Muscle layer of duodenum (tissue), 2 donors: ENCODE data around the gene DBI.
"Not testable (repeated sequence)": the region's sequence is repeated elsewhere in the genome, so short reads cannot be mapped to it uniquely, and the experiment has no call there.

Source experiments
- H3K27ac ChIP-seq: one replicate; pipeline ENCODE4 v1.7.0; 2013; ENCODE audit warnings: mild to moderate bottlenecking, low read length
- H3K27me3 ChIP-seq: one replicate; pipeline ENCODE4 v1.7.0; 2013; ENCODE audit warnings: low read depth, mild to moderate bottlenecking, control low read depth, low read length
- H3K36me3 ChIP-seq, 2 donors: one replicate each; pipeline ENCODE4 v1.7.0; 2013; ENCODE audit warnings: low read length in 2 of 2, control low read depth in 1 of 2, mild to moderate bottlenecking in 1 of 2; ENCODE audit not compliant: insufficient read depth in 2 of 2, control insufficient read depth in 1 of 2
- H3K4me1 ChIP-seq, 2 donors: one replicate each; pipeline ENCODE4 v1.7.0; 2013; ENCODE audit warnings: low read length in 2 of 2, mild to moderate bottlenecking in 2 of 2, control low read depth in 1 of 2, moderate library complexity in 1 of 2; ENCODE audit not compliant: insufficient read depth in 2 of 2, control insufficient read depth in 1 of 2
- H3K4me3 ChIP-seq, 2 donors: one replicate each; pipeline ENCODE4 v1.7.0; 2013; ENCODE audit warnings: low read length in 2 of 2, low read depth in 1 of 2, mild to moderate bottlenecking in 1 of 2
- H3K9me3 ChIP-seq, 2 donors: one replicate each; pipeline ENCODE4 v1.7.0; 2013; ENCODE audit warnings: low read length in 2 of 2, control low read depth in 1 of 2, mild to moderate bottlenecking in 1 of 2; ENCODE audit not compliant: control insufficient read depth in 1 of 2
- donor health status: healthy.

Gene DBI

DNA sequence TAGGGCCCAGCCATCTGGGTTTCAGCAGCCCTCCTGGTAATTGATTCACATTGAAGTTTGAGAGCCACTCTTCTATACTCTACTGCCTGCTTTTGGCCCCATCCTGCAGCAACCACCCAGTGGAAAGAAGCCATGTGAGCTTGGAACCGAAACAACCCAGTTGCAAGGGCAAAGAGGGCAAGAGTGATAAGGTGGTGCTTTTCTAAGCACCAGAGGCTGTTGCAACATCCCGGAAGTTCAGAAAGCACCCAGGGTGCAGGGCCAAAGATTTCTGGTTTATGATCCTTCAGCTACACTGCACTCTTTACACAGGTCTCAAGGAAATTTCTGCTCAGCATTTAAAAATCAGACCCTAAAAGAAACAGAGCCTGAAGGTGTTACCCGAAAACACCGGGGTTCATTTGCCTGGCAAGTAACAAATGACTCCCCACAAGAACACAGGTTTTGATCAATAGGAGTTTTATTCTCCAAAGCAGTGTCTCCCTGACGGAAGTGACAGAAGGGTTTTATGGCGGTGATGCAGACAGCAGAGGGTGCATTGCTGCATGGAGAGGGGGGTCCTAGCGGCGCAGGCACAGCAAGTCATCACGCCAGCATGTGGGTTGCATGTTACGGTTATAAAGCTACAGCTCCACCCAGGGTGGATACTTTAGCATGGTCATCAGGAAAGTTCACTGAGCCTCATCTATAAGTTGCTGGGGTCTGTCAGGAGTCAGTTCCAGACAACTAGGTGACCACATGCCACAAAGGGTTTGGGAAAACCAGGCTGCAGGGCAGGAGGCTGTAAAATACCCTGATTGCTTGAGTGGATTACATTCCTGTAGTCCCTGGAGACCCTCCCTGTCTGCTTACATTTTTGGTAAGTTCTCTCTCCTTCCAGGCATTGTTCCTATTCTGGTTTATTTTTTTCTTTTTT lies 36.1 kb downstream of the DBI start:
- H3K27ac ChIP-seq = no peak overlapping the region
- no peak overlapping the region for H3K4me3 ChIP-seq
- H3K9me3 ChIP-seq = peaks cover 3% of the 10 kb centered on the region in 2 donors
- H3K4me1 ChIP-seq = no peaks in the 10 kb centered on the region
- H3K27me3 ChIP-seq = no peaks in the 10 kb centered on the region
- H3K36me3 ChIP-seq = no peaks in the 10 kb centered on the region

GRCh38 chr2:119403618-119404017 lies 36.8 kb downstream of the DBI start:
- not testable (repeated sequence) for H3K27me3 ChIP-seq, H3K4me3 ChIP-seq, H3K9me3 ChIP-seq, H3K36me3 ChIP-seq, H3K4me1 ChIP-seq, H3K27ac ChIP-seq

DNA sequence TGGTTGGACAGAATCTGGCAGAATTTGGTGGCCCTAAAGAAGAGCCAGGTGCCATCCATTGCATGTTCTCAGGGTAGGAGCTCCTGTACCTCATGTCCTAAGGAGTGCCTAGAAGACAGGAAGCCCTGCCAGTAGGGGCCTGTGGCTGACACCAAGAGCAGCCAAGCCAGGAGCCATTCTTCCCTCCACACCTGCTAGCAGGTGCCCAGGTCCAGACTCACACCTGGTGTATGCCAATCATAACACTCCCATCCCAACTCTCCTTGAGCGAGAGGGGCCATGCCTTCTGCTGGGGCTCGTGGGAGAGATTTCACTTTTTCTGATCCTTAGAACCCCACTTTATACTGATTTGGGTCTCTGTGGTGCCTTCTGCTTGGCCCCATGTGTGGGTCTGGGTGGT lies 38.4 kb downstream of the DBI start:
- Histone ChIP-seq H3K36me3 (no peaks in the 10 kb centered on the region), H3K4me1 (no peaks in the 10 kb centered on the region), H3K9me3 (peaks cover 3% of the 10 kb centered on the region in 2 donors), H3K27me3 (no peaks in the 10 kb centered on the region), H3K4me3 (no peak overlapping the region), H3K27ac (no peak overlapping the region)

DNA sequence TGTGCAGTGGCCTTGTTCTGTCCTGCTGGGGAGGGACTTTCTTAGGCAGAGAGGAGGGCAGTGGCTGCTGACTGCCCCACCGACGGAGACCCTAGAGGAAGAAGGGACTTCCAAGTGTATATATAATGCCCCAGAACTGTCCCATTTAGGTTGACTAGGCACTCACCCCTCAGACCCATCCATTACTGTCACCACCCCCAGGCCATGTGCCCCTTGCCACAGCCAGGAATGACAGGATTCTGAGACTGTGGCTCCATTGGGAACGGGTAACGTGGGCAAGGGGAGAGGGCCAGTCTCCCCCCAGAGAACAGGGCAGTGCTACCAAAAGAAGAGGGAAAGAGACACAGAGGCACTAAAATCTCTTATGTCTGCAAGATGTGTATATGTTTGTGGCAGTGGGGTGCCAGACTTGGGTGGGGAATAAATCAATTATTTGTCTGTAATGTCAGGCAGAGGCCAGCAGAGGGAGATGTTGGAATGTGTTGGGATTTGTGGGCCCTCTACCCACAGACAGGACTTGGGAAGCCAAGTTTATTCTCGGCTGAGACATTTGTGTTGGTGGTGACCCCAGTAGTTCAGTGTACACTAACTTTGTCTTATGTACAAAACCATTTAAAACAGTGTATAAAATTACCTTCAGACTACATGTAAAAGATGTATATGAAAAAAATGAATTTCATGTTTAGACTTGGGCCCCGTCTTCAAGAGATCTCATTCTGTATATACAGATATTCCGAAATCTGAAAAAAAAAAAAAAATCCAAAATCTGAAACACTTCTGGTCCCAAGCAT lies 40.8 kb downstream of the DBI start:
- H3K4me1 ChIP-seq = no peaks in the 10 kb centered on the region
- no peaks in the 10 kb centered on the region for H3K36me3 ChIP-seq
- no peak overlapping the region for H3K27ac ChIP-seq

DNA sequence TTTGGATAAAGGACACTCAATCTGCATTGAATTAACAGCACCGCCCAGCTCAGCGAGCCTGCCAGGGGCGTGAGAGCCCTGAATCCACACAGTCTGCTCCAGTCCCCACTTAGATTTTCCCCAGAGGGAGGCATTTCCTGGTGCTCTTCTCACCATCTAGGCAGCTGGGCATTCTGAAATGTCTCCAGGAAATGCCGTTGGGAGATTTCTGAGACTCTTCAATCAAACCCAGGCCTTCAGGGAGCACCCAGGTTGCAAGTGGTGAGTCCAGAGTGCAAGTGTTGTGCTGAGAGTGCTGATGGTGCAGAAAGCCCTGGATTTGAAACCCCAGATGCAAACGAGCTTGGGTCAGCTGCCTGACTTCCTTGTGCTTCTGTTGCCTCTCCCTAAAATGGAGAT lies 41.4 kb downstream of the DBI start:
- Histone ChIP-seq H3K27me3 (no peaks in the 10 kb centered on the region), H3K27ac (no peak overlapping the region), H3K4me3 (no peak overlapping the region), H3K36me3 (no peaks in the 10 kb centered on the region), H3K9me3 (peaks cover 3% of the 10 kb centered on the region in 2 donors), H3K4me1 (no peaks in the 10 kb centered on the region)

More for the DNA sequence above, 40.8 kb downstream of the DBI start:
- H3K4me3 ChIP-seq = no peak overlapping the region
- H3K27me3 ChIP-seq = no peaks in the 10 kb centered on the region
- H3K9me3 ChIP-seq = peaks cover 3% of the 10 kb centered on the region in 2 donors

DNA sequence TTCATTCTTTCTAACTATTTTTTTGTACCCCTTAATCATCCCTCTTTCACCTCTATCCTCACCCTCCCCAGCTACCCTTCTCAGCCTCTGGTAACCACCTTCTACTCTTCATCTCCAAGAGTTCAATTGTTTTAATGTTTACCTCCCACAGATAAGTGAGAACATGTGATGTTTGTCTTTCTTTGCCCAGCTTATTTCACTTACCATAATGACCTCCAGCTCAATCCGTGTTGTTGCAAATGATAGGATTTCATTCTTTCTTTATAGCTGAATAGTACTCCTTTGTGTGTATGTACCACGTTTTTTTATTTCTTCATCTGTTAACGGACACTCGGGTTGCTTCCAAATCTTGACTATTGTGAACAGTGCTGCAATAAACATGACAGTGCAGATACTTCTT lies 42.7 kb downstream of the DBI start:
- Histone ChIP-seq H3K27ac (no peak overlapping the region), H3K4me3 (no peak overlapping the region), H3K4me1 (no peaks in the 10 kb centered on the region), H3K36me3 (no peaks in the 10 kb centered on the region), H3K9me3 (peaks cover 3 to 5% of the 10 kb centered on the region in 2 donors), H3K27me3 (no peaks in the 10 kb centered on the region)

- H3K27ac ChIP-seq = no peak overlapping the region
- H3K36me3 ChIP-seq = no peaks in the 10 kb centered on the region
- H3K27me3 ChIP-seq = no peaks in the 10 kb centered on the region
Observed at GRCh38 chr2:119414894-119415293, 48.1 kb downstream of the DBI start.

GRCh38 chr2:119415630-119416029 lies 48.9 kb downstream of the DBI start:
- no peak overlapping the region for H3K4me3 ChIP-seq

More at GRCh38 chr2:119414894-119415293, 48.1 kb downstream of the DBI start:
- Histone ChIP-seq H3K4me3 (no peak overlapping the region), H3K4me1 (no peaks in the 10 kb centered on the region), H3K9me3 (peaks cover 0 to 8% of the 10 kb centered on the region in 2 donors)

DNA sequence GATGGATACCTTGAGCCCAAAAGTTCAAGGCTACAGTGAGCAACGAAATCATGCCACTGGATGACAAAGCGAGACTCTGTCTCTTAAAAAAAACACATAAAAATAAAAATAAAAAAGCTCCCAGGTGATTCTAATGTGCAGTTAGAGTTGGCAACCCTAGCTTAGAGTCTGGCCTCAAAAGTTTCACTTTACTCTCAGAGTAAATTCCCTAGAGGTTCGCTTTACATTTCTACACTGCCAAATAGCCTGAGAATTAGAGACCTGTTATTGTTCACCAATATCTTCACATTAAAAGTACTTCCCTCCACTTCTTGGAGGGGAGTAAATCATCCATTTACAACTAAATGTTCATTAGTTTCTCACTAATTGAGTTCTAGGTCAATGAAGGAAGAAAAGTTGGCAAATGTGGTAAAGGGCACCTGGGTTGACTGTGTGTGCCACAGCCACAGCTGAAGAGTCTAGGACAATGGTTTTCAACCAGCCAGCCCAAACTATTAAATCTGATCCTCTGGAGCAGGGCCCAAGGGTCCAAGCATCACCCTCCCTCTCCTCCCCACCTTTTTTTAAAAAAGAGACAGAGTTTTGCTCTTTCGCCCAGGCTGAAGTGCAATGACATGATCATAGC lies 49.6 kb downstream of the DBI start:
- Histone ChIP-seq H3K4me3 (no peak overlapping the region), H3K27ac (no peak overlapping the region), H3K9me3 (peaks cover 0 to 11% of the 10 kb centered on the region in 2 donors), H3K27me3 (no peaks in the 10 kb centered on the region), H3K36me3 (no peaks in the 10 kb centered on the region), H3K4me1 (peaks cover 0 to 7% of the 10 kb centered on the region in 2 donors)

More at GRCh38 chr2:119415630-119416029, 48.9 kb downstream of the DBI start:
- H3K4me1 ChIP-seq = peaks cover 0 to 3% of the 10 kb centered on the region in 2 donors
- H3K36me3 ChIP-seq = no peaks in the 10 kb centered on the region
- no peaks in the 10 kb centered on the region for H3K27me3 ChIP-seq
- H3K27ac ChIP-seq = no peak overlapping the region
- H3K9me3 ChIP-seq = peaks cover 0 to 8% of the 10 kb centered on the region in 2 donors

DNA sequence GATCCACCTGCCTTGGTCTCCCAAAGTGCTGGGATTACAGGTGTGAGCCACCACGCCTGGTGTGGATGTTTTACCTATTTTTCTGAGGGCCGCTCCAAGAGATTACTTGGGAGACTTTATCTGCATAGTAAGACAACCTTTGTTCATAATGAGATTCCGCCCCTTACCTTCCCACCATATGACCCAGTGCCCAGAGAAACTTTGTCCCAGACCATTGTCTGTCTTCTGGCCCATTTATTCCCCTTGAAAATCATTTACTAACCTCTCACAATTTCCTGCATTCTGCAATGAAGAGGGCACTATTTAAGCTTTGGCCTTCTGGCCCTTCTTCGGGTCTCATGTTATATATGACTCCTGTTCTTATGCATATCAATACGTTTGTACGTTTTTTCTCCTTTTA lies 51.1 kb downstream of the DBI start:
- Histone ChIP-seq H3K27ac (no peak overlapping the region), H3K27me3 (no peaks in the 10 kb centered on the region), H3K36me3 (no peaks in the 10 kb centered on the region), H3K4me1 (peaks cover 0 to 7% of the 10 kb centered on the region in 2 donors), H3K4me3 (no peak overlapping the region), H3K9me3 (peaks cover 0 to 11% of the 10 kb centered on the region in 2 donors)

GRCh38 chr2:119419065-119419464 lies 52.3 kb downstream of the DBI start:
- H3K9me3 ChIP-seq = peaks cover 0 to 11% of the 10 kb centered on the region in 2 donors
- H3K27me3 ChIP-seq = no peaks in the 10 kb centered on the region
- H3K36me3 ChIP-seq = no peaks in the 10 kb centered on the region
- H3K27ac ChIP-seq = no peak overlapping the region
- no peak overlapping the region for H3K4me3 ChIP-seq
- H3K4me1 ChIP-seq = peaks cover 0 to 7% of the 10 kb centered on the region in 2 donors
